Skeletal muscle satellite cell (primary cell): ENCODE results near the gene SHTN1. TPM values are rescaled to one million over a fixed set of nuclear protein-coding genes. Genes with fewer than 3 reads are reported as not detected.

Experiments used
- small RNA-seq: library from RNA; depleted of rRNA; stranded (forward); fragments of <200 nt; gene quantifications from one replicate; pipeline ENCODE3, GENCODE V24; 2012

The SHTN1 gene

Small RNAs within 50 kb of the gene (small RNA-seq; reads per million reads assigned to genes)
- gene AC012308.1: not detected
